ENCODE data around the gene ERCC8. TPM values are rescaled to one million over a fixed set of nuclear protein-coding genes. Genes with fewer than 3 reads are reported as not detected.

The ERCC8 gene
- total and polyA plus RNA-seq, 9 of the 15 experiments (the other 6 are each of a cell fraction or from before 2014, with no cell fraction given) = 10.1 to 41.8 (median 24.4) TPM

DNA sequence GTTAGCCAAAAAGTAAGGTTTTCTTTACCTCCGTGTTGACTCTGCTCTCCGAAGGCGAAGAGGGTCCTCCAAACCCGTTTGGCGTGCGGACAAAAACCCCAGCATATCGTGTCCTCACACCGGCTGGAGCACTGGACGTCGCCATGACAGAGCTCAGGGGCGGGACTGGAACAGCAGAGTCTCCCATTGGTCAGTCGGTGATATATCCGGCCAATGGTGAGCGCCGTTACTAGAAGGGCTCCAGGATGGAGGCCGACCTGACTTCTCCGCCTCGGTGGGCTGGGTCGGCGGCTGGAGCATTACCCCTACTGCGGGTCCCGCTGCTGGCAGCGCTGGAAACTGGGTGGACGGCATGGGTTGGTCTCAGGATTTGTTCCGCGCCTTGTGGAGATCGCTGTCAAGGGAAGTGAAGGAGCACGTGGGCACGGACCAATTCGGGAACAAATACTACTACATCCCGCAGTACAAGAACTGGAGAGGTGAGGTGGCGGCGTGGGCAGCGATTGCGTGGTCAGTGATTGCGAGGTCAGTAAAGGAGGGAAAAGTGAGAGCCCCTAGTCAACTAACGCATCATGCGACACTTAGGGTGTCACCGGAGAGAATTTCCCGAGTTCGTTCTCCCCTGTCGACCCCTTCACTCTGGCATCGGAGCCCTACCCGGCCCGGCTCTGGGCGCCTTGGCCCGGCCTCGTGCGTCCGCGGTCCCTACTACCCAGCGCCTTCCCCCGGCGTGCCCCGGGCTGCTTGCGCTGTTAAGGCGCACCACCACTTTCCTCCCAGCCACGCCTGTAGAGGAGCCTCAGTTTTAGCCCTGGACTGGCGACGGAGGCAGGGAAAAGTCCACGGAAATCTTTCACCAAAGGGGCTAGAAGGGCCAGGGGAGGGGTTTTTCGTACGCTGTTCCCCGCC, at the start of gene ERCC8, which contains the start of gene NDUFAF2 (continued):
- TF ChIP-seq, protein P1, sequence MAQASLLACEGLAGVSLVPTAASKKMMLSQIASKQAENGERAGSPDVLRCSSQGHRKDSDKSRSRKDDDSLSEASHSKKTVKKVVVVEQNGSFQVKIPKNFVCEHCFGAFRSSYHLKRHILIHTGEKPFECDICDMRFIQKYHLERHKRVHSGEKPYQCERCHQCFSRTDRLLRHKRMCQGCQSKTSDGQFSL (CRISPR knock-in tag; IDR thresholded peaks at IDR 0.05) = no peak
- TF ChIP-seq, protein P1 (tag; IDR thresholded peaks at IDR 0.05) = no peak
- TF ChIP-seq BMI1 (IDR thresholded peaks at IDR 0.05; ENCODE audit: low read length) = no peak
- TF ChIP-seq ZNF76 (CRISPR knock-in tag; IDR thresholded peaks at IDR 0.05; ENCODE audit: borderline replicate concordance) = no peak
- no peak for TF ChIP-seq SIRT6 (IDR thresholded peaks at IDR 0.05; ENCODE audit: low read depth, low read length)
- TF ChIP-seq TCFL5 (CRISPR knock-in tag; conservative IDR thresholded peaks at IDR 0.05) = no peak
- no peak for TF ChIP-seq CCNT2 (IDR thresholded peaks at IDR 0.05; ENCODE audit: borderline replicate concordance, extremely low read depth, insufficient read length, low read depth, low read length)
- no peak for TF ChIP-seq HEY1 (CRISPR knock-in tag; IDR thresholded peaks at IDR 0.05; ENCODE audit: borderline replicate concordance)
- no peak for TF ChIP-seq MEF2A (IDR thresholded peaks at IDR 0.05; ENCODE audit: control insufficient read depth, low read depth, low read length)
- TF ChIP-seq, protein P2, sequence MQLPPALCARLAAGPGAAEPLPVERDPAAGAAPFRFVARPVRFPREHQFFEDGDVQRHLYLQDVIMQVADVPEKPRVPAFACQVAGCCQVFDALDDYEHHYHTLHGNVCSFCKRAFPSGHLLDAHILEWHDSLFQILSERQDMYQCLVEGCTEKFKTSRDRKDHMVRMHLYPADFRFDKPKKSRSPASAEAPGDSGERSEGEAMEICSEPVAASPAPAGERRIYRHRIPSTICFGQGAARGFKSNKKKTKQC (CRISPR knock-in tag; IDR thresholded peaks at IDR 0.05) = peak; percentile 65
- no peak for TF ChIP-seq SMARCC2 (IDR thresholded peaks at IDR 0.05; ENCODE audit: low read depth)
- no peak for TF ChIP-seq ZNF347 (CRISPR knock-in tag; IDR thresholded peaks at IDR 0.05; ENCODE audit: low read depth)
- TF ChIP-seq ZNF134 (CRISPR knock-in tag; conservative IDR thresholded peaks at IDR 0.05) = no peak
- TF ChIP-seq, protein P3, sequence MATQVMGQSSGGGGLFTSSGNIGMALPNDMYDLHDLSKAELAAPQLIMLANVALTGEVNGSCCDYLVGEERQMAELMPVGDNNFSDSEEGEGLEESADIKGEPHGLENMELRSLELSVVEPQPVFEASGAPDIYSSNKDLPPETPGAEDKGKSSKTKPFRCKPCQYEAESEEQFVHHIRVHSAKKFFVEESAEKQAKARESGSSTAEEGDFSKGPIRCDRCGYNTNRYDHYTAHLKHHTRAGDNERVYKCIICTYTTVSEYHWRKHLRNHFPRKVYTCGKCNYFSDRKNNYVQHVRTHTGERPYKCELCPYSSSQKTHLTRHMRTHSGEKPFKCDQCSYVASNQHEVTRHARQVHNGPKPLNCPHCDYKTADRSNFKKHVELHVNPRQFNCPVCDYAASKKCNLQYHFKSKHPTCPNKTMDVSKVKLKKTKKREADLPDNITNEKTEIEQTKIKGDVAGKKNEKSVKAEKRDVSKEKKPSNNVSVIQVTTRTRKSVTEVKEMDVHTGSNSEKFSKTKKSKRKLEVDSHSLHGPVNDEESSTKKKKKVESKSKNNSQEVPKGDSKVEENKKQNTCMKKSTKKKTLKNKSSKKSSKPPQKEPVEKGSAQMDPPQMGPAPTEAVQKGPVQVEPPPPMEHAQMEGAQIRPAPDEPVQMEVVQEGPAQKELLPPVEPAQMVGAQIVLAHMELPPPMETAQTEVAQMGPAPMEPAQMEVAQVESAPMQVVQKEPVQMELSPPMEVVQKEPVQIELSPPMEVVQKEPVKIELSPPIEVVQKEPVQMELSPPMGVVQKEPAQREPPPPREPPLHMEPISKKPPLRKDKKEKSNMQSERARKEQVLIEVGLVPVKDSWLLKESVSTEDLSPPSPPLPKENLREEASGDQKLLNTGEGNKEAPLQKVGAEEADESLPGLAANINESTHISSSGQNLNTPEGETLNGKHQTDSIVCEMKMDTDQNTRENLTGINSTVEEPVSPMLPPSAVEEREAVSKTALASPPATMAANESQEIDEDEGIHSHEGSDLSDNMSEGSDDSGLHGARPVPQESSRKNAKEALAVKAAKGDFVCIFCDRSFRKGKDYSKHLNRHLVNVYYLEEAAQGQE (IDR thresholded peaks at IDR 0.05; ENCODE audit: borderline replicate concordance) = no peak
- TF ChIP-seq, protein P3 (CRISPR knock-in tag; IDR thresholded peaks at IDR 0.05; ENCODE audit: low read depth) = no peak
- TF ChIP-seq PHB (CRISPR knock-in tag; IDR thresholded peaks at IDR 0.05) = no peak
- 0 out of 2 replicates have a peak, but pooled peaks have one; percentile 34 for TF ChIP-seq RB1 (IDR thresholded peaks at IDR 0.05; ENCODE audit: low read depth)

Data from K562 (cell line).